MCF 10A (cell line): Measurements from ENCODE around the gene PIP4K2A. TPM values are rescaled to one million over a fixed set of nuclear protein-coding genes. Genes with fewer than 3 reads are reported as not detected.

ENCODE experiments used
- BruUV-seq: library from RNA; stranded (reverse); fragments of 400-500 nt; replicated peaks from 2 replicates; lab custom pipeline; 2021; lab: Mats Ljungman, UMichigan
- CTCF ChIA-PET: fragments of 300-600 bp; sonication (Branson Sonifier 250); formaldehyde crosslinking; extraction: SDS; loops from one replicate; lab custom pipeline; 2021; ENCODE audit warnings: antibody characterized with exemption, inconsistent platforms; lab: Yijun Ruan, JAX
- POLR2A ChIA-PET: fragments of 300-600, 350-650 bp; sonication (Branson Sonifier 250); formaldehyde crosslinking; extraction: SDS; loops from one replicate; lab custom pipeline; 2020; ENCODE audit warnings: antibody characterized with exemption, inconsistent platforms; lab: Yijun Ruan, JAX
- DNase-seq: peaks from one replicate; pipeline ENCODE4 v3.0.0-alpha.2; 2018; ENCODE audit not compliant: unreplicated experiment
- H3K27ac Mint-ChIP-seq: one replicate; pipeline ENCODE4 v1.8.0; 2022; ENCODE audit warnings: mild to moderate bottlenecking, low read depth, mixed read lengths; ENCODE audit not compliant: unreplicated experiment
- H3K27me3 Mint-ChIP-seq: one replicate; pipeline ENCODE4 v1.8.0; 2022; ENCODE audit warnings: mixed read lengths; ENCODE audit not compliant: insufficient read depth, unreplicated experiment
- H3K36me3 Mint-ChIP-seq: one replicate; pipeline ENCODE4 v1.8.0; 2022; ENCODE audit warnings: mild to moderate bottlenecking, moderate library complexity, mixed read lengths; ENCODE audit not compliant: insufficient read depth, unreplicated experiment
- H3K4me1 Mint-ChIP-seq: one replicate; pipeline ENCODE4 v1.8.0; 2022; ENCODE audit warnings: mixed read lengths; ENCODE audit not compliant: insufficient read depth, unreplicated experiment
- H3K4me3 Mint-ChIP-seq: one replicate; pipeline ENCODE4 v1.8.0; 2022; ENCODE audit warnings: mild to moderate bottlenecking, moderate library complexity, mixed read lengths; ENCODE audit not compliant: unreplicated experiment
- H3K9me3 Mint-ChIP-seq: one replicate; pipeline ENCODE4 v1.8.0; 2022; ENCODE audit warnings: mixed read lengths; ENCODE audit not compliant: unreplicated experiment
- CTCF ChIP-seq: fragments of 200-600 bp; IDR thresholded peaks from one replicate; pipeline ENCODE4 v1.8.0; 2022; ENCODE audit warnings: antibody characterized with exemption, mild to moderate bottlenecking; ENCODE audit not compliant: unreplicated experiment
- intact Hi-C: fragments of 100-400 bp; cut with micrococcal nuclease; formaldehyde crosslinking; loops from 2 replicates; pipeline ENCODE4 v1.14.1; 2022
- total RNA-seq: library from RNA; stranded (reverse); gene quantifications from 2 replicates; pipeline ENCODE4 v1.2.3, GENCODE V29; 2022

Gene PIP4K2A
- total RNA-seq, 1 experiment from 2014 or later, result 24.2 TPM

- Mint-ChIP-seq H3K36me3 (peaks cover 8% of the 10 kb centered on the region), H3K9me3 (no peaks in the 10 kb centered on the region), H3K27me3 (no peaks in the 10 kb centered on the region), H3K4me1 (peaks cover under 1% of the 10 kb centered on the region), H3K4me3 (no peak overlapping the region), H3K27ac (no peak overlapping the region)
- no peak for DNase-seq
- CTCF ChIA-PET, result interaction anchor here (0.6 to 1.5 kb wide), 4 partner anchors 9 to 315 kb away, joined by 3 to 5 read pairs (median 3); no protein-coding TSS in a partner anchor
- POLR2A ChIA-PET, result interaction anchor here (1.2 to 1.5 kb wide), 2 partner anchors 10 to 128 kb away, joined by 3 to 8 read pairs; no protein-coding TSS in a partner anchor
- no TSS peak for BruUV-seq
- TF ChIP-seq CTCF, result no peak
- intact Hi-C loops, result no loop called here
Observed at GRCh38 chr10:22610610-22611009, 103.8 kb downstream of the PIP4K2A start.

- intact Hi-C loops, result loop anchor here (5.0 kb wide), 1 partner anchor 102 kb away; the partner anchor contains the start of gene PIP4K2A
- Mint-ChIP-seq H3K27ac (no peak overlapping the region), H3K4me3 (no peak overlapping the region), H3K36me3 (peaks cover 8% of the 10 kb centered on the region), H3K27me3 (no peaks in the 10 kb centered on the region), H3K4me1 (peaks cover 6% of the 10 kb centered on the region), H3K9me3 (no peaks in the 10 kb centered on the region)
- no peak for TF ChIP-seq CTCF
- no peak for DNase-seq
- CTCF ChIA-PET, result interaction anchor here (0.7 to 1.0 kb wide), 2 partner anchors 53 to 382 kb away, joined by 3 read pairs; no protein-coding TSS in a partner anchor
- POLR2A ChIA-PET, result interaction anchor here (1.5 kb wide), 1 partner anchor 10 kb away, joined by 8 read pairs; no protein-coding TSS in a partner anchor
- BruUV-seq, result no TSS peak
Observed at GRCh38 chr10:22609719-22610465, 104.5 kb downstream of the PIP4K2A start.

- ChIA-PET CTCF (interaction anchor here (0.5 to 1.0 kb wide), 3 partner anchors 10 to 166 kb away, joined by 3 to 5 read pairs (median 5); no protein-coding TSS in a partner anchor), POLR2A (no interaction called here)
- TF ChIP-seq CTCF, result no peak
- BruUV-seq, result no TSS peak
- Mint-ChIP-seq H3K27ac (no peak overlapping the region), H3K27me3 (no peaks in the 10 kb centered on the region), H3K9me3 (no peaks in the 10 kb centered on the region), H3K4me3 (no peak overlapping the region), H3K36me3 (peaks cover 8% of the 10 kb centered on the region), H3K4me1 (peaks cover 6% of the 10 kb centered on the region)
- DNase-seq, result no peak
- intact Hi-C loops, result loop anchor here (5.0 kb wide), 1 partner anchor 103 kb away; the partner anchor contains the start of gene PIP4K2A
Observed at GRCh38 chr10:22609251-22609650, 105.1 kb downstream of the PIP4K2A start.

GRCh38 chr10:22607261-22607660 is 107.1 kb downstream of the PIP4K2A start:
- CTCF ChIA-PET, result no interaction called here
- H3K27ac Mint-ChIP-seq, result no peak overlapping the region
- intact Hi-C loops, result loop anchor here (5.0 kb wide), 1 partner anchor 105 kb away; the partner anchor contains the start of gene PIP4K2A
- no peak for TF ChIP-seq CTCF
- peaks cover 6% of the 10 kb centered on the region for H3K4me1 Mint-ChIP-seq
- no TSS peak for BruUV-seq
- no peaks in the 10 kb centered on the region for H3K27me3 Mint-ChIP-seq
- H3K9me3 Mint-ChIP-seq, result no peaks in the 10 kb centered on the region
- no peak for DNase-seq
- H3K4me3 Mint-ChIP-seq, result no peak overlapping the region
- H3K36me3 Mint-ChIP-seq, result peaks cover 8% of the 10 kb centered on the region
- POLR2A ChIA-PET, result no interaction called here
